Neuronal stem cell (in vitro differentiated cells): ENCODE results near the gene AGFG2.
A peak's percentile ranks its signal among the peaks of the same experiment; 100 is the strongest.

Experiments used
- DNase-seq: peaks from one replicate; pipeline ENCODE4 v3.0.0-alpha.2; 2013; ENCODE audit warnings: low spot score
- H2AFZ ChIP-seq: one replicate; pipeline ENCODE4 v1.6.1; 2013; ENCODE audit warnings: mild to moderate bottlenecking, low read length, inconsistent platforms
- H2AK5ac ChIP-seq: 2 replicates; pipeline ENCODE4 v1.6.1; 2013; ENCODE audit warnings: low read depth, mild to moderate bottlenecking, inconsistent platforms, low read length, moderate library complexity, mixed read lengths
- H2BK120ac ChIP-seq: 2 replicates; pipeline ENCODE4 v1.6.1; 2013; ENCODE audit warnings: low read depth, mild to moderate bottlenecking, inconsistent platforms, low read length, moderate library complexity, mixed read lengths
- H2BK12ac ChIP-seq: one replicate; pipeline ENCODE4 v1.6.1; 2013; ENCODE audit warnings: low read length, inconsistent platforms
- H2BK15ac ChIP-seq: 2 replicates; pipeline ENCODE4 v1.6.1; 2013; ENCODE audit warnings: mild to moderate bottlenecking, low read length, inconsistent platforms, mixed read lengths
- H2BK5ac ChIP-seq: one replicate; pipeline ENCODE4 v1.6.1; 2013; ENCODE audit warnings: inconsistent platforms, mild to moderate bottlenecking, low read length, moderate library complexity
- H3K14ac ChIP-seq: one replicate; pipeline ENCODE4 v1.6.1; 2013; ENCODE audit warnings: low read length, inconsistent platforms
- H3K18ac ChIP-seq: 2 replicates; pipeline ENCODE4 v1.6.1; 2013; ENCODE audit warnings: low read length, inconsistent platforms
- H3K23ac ChIP-seq: 2 replicates; pipeline ENCODE4 v1.6.1; 2013; ENCODE audit warnings: low read depth, mild to moderate bottlenecking, mixed read lengths, low read length, inconsistent platforms; ENCODE audit not compliant: poor library complexity
- H3K27ac ChIP-seq: replicated peaks from 3 replicates; pipeline ENCODE4 v1.5.1; 2013; ENCODE audit warnings: low read length, inconsistent platforms
- H3K27me3 ChIP-seq, 3 experiments: 2 replicates each; pipeline ENCODE4 v1.6.1; 2013; ENCODE audit warnings: low read length in 3 of 3, mild to moderate bottlenecking in 2 of 3, inconsistent platforms in 1 of 3, low read depth in 1 of 3, mixed read lengths in 1 of 3, moderate library complexity in 1 of 3; ENCODE audit not compliant: control insufficient read depth in 3 of 3, insufficient read depth in 3 of 3
- H3K36me3 ChIP-seq, 2 donors: replicated peaks in 1 of 2; 2 replicates each; pipeline ENCODE4 v1.6.1; 2013; ENCODE audit warnings: low read length in 2 of 2; ENCODE audit not compliant: control insufficient read depth in 2 of 2, insufficient read depth in 2 of 2
- H3K4ac ChIP-seq: 2 replicates; pipeline ENCODE4 v1.6.1; 2013; ENCODE audit warnings: inconsistent platforms, mild to moderate bottlenecking, low read length, moderate library complexity
- H3K4me1 ChIP-seq, 2 donors: 1 replicate in 1 of 2; 2 replicates in 1 of 2; pipeline ENCODE4 v1.6.1; 2013; ENCODE audit warnings: low read length in 2 of 2, low read depth in 1 of 2; ENCODE audit not compliant: control insufficient read depth in 2 of 2, insufficient read depth in 1 of 2
- H3K4me2 ChIP-seq: one replicate; pipeline ENCODE4 v1.6.1; 2013; ENCODE audit warnings: mild to moderate bottlenecking, low read length, inconsistent platforms; ENCODE audit not compliant: insufficient read depth, poor library complexity, severe bottlenecking
- H3K4me3 ChIP-seq, 2 donors: 2 replicates each; pipeline ENCODE4 v1.5.1; 2013; ENCODE audit warnings: low read length in 2 of 2, mild to moderate bottlenecking in 2 of 2, inconsistent platforms in 1 of 2, moderate library complexity in 1 of 2
- H3K79me1 ChIP-seq: one replicate; pipeline ENCODE4 v1.6.1; 2013; ENCODE audit warnings: low read depth, mild to moderate bottlenecking, inconsistent platforms, low read length, moderate library complexity
- H3K9ac ChIP-seq: one replicate; pipeline ENCODE4 v1.6.1; 2013; ENCODE audit warnings: mild to moderate bottlenecking, low read depth, low read length, inconsistent platforms; ENCODE audit not compliant: poor library complexity
- H3K9me3 ChIP-seq, 2 donors: replicated peaks in 1 of 2; 2 replicates each; pipeline versions ENCODE3 to v1.6.1; 2013; ENCODE audit warnings: low read length in 2 of 2, mild to moderate bottlenecking in 2 of 2, inconsistent platforms in 1 of 2, low read depth in 1 of 2, mixed read lengths in 1 of 2, moderate library complexity in 1 of 2; ENCODE audit not compliant: control insufficient read depth in 2 of 2, insufficient read depth in 1 of 2
- H4K8ac ChIP-seq: one replicate; pipeline ENCODE4 v1.6.1; 2013; ENCODE audit warnings: low read depth, mild to moderate bottlenecking, inconsistent platforms, low read length, moderate library complexity
- H4K91ac ChIP-seq: one replicate; pipeline ENCODE4 v1.6.1; 2013; ENCODE audit warnings: low read length, low read depth, mild to moderate bottlenecking, inconsistent platforms; ENCODE audit not compliant: poor library complexity
- WGBS, 2 donors: extraction: QIAGEN DNeasy Blood & Tissue Kit; methylation state at CpG; one replicate each; pipeline ENCODE4 v1.1.7; 2013; ENCODE audit warnings: missing lambda C conversion rate in 2 of 2, mixed read lengths in 1 of 2; ENCODE audit not compliant: insufficient read length in 2 of 2, insufficient replicate concordance in 1 of 2; ENCODE audit errors: extremely low coverage in 2 of 2; 5-methylcytosine and 5-hydroxymethylcytosine counted together

The AGFG2 gene

DNA sequence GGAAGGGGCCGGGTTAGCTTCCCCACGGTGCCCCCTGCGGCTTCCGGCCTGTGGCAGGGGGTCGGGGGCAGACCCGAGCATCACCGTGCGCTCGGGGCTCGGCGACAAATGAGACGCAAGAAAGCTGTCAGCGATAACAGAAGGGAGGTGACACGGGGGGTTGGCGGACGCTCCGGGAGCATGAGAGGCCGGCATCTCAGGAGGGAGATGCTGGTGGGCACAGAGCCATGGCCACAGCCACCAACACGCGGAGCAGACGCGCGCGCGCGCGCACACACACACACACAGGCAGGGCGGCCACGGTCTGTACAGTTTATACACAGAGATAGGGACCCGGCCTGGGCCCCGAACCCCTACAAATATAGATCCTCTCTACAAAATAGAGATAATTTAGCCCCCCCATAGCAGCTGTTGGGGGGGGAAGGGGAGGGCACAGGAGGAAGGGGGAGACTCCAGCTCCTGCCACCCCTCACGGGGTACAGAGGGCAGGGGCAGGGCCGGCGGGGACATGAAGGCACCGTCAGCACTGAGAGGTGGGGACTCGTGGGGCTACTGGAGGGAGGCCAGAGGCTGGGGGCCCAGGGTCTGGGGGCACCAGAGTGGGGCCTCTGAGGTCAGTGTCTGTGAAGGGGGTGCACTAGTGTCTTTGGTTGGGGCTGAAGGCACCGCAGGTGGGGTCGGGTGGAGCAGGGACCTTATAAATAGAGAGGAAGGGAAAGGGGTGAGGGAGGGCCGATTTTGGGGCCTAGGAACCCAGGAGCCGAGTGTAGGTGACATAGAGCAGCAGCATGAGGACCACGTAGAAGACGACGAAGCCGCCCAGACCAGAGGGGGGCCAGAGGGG is 35.6 kb downstream of the AGFG2 start:
- H3K4me1 ChIP-seq = peaks cover 23 to 24% of the 10 kb centered on the region in 2 donors
- H3K27ac ChIP-seq = no peak overlapping the region
- H3K23ac ChIP-seq = no peak overlapping the region
- no peak overlapping the region for H3K4me2 ChIP-seq
- H4K8ac ChIP-seq = no peak overlapping the region
- peaks cover 0 to 2% of the 10 kb centered on the region in 2 donors for H3K9me3 ChIP-seq
- H3K18ac ChIP-seq = no peak overlapping the region
- H3K14ac ChIP-seq = no peak overlapping the region
- peaks cover 0 to 13% (median 0%) of the 10 kb centered on the region in 3 experiments for H3K27me3 ChIP-seq
- peak overlapping the region; percentile 21 for H3K9ac ChIP-seq
- H3K4ac ChIP-seq = no peak overlapping the region
- no peak overlapping the region for H3K4me3 ChIP-seq
- peaks cover 25 to 41% of the 10 kb centered on the region in 2 donors for H3K36me3 ChIP-seq
- H2BK15ac ChIP-seq = no peak overlapping the region
- H4K91ac ChIP-seq = no peak overlapping the region
- H2BK12ac ChIP-seq = peak overlapping the region; percentile 58
- H2AFZ ChIP-seq = no peak overlapping the region
- DNase-seq = no peak
- no peak overlapping the region for H2AK5ac ChIP-seq
- H2BK120ac ChIP-seq = no peak overlapping the region
- no CpG with 5 or more reads among the region's 44 CpGs for WGBS, 2 donors
- H3K79me1 ChIP-seq = peaks cover 5% of the 10 kb centered on the region
- H2BK5ac ChIP-seq = no peak overlapping the region

DNA sequence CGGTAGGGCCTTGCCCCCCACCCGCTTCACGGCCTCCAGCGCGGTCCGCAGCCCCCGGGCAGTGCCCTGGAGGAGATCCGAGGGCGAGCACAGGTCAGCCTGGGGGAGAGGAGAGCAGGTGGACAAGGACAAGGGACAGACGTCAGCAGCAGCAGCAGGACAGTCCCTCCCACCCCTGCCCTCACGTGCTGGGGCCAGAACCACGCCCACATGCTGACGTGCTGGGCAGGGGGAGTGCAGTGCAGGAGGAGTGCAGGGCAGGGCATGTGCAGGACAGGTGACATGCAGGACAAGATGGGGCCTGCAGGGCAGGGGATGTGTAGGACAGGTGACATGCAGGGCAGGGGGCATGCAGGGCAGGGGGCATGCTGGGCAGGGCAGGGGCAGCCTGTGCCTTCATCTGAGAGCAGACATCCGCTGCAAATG is 36.2 kb downstream of the AGFG2 start:
- Histone ChIP-seq H3K18ac (no peak overlapping the region), H2BK5ac (no peak overlapping the region), H4K91ac (no peak overlapping the region), H2BK15ac (no peak overlapping the region), H2BK120ac (no peak overlapping the region), H3K4me2 (no peak overlapping the region), H3K27ac (no peak overlapping the region), H2BK12ac (peak overlapping the region; percentile 58), H3K79me1 (peaks cover 2% of the 10 kb centered on the region), H3K4me1 (peaks cover 18% of the 10 kb centered on the region in 2 donors), H3K23ac (peak overlapping the region; percentile 98), H3K14ac (peak overlapping the region; percentile 56), H3K36me3 (peaks cover 29 to 47% of the 10 kb centered on the region in 2 donors), H3K9me3 (no peaks in the 10 kb centered on the region), H4K8ac (no peak overlapping the region), H2AK5ac (no peak overlapping the region), H3K4ac (no peak overlapping the region), H3K4me3 (no peak overlapping the region), H3K9ac (peak overlapping the region; percentile 50), H3K27me3 (peaks cover 0 to 10% (median 0%) of the 10 kb centered on the region in 3 experiments), H2AFZ (no peak overlapping the region)
- WGBS, 2 donors = no CpG with 5 or more reads among the region's 14 CpGs
- no peak for DNase-seq

DNA sequence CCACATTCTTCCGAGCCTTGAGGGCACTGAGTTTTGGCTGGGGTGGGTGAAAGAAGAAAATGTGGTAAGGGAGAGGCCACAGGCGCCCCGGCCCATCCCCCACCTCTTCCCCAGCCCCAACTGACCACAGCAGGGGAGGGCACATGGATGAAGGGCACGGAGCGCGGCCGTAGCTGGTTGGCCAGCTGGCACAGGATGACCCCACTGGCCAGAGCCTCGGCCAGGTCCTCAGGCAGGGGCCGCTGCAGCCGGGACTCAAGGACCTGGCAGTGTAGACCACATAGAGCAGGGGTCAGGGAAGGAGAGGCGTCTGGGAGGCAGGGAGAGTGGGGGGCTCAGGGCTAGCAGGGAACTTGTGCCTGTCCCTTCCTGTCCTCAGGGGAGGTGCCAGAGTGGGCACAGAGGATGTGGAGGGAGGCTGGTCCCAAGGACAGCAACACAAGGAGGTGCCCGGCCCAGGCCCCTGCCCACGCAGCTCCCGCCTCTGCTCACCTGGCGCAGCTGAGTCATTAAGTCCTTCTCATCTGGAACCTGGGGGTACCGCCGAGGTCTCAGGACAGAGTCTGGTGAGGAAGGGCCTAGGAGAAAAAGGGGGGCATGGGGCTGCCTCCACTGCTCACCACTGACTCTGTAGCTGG is 36.9 kb downstream of the AGFG2 start:
- Histone ChIP-seq H3K4me3 (no peak overlapping the region), H3K36me3 (peaks cover 34 to 54% of the 10 kb centered on the region in 2 donors), H2AK5ac (no peak overlapping the region), H3K4me2 (no peak overlapping the region), H4K91ac (no peak overlapping the region), H3K14ac (peak overlapping the region; percentile 71), H3K4me1 (peaks cover 16 to 17% of the 10 kb centered on the region in 2 donors), H3K23ac (no peak overlapping the region), H3K27ac (no peak overlapping the region), H3K9me3 (peaks cover 0 to 5% of the 10 kb centered on the region in 2 donors), H4K8ac (peak overlapping the region; percentile 65), H2BK120ac (no peak overlapping the region), H3K79me1 (peaks cover 2% of the 10 kb centered on the region), H2BK5ac (no peak overlapping the region), H3K18ac (no peak overlapping the region), H2BK12ac (no peak overlapping the region), H3K27me3 (peaks cover 0 to 8% (median 0%) of the 10 kb centered on the region in 3 experiments), H3K4ac (no peak overlapping the region), H2AFZ (no peak overlapping the region), H2BK15ac (no peak overlapping the region), H3K9ac (no peak overlapping the region)
- no CpG with 5 or more reads among the region's 17 CpGs for WGBS, 2 donors
- no peak for DNase-seq

DNA sequence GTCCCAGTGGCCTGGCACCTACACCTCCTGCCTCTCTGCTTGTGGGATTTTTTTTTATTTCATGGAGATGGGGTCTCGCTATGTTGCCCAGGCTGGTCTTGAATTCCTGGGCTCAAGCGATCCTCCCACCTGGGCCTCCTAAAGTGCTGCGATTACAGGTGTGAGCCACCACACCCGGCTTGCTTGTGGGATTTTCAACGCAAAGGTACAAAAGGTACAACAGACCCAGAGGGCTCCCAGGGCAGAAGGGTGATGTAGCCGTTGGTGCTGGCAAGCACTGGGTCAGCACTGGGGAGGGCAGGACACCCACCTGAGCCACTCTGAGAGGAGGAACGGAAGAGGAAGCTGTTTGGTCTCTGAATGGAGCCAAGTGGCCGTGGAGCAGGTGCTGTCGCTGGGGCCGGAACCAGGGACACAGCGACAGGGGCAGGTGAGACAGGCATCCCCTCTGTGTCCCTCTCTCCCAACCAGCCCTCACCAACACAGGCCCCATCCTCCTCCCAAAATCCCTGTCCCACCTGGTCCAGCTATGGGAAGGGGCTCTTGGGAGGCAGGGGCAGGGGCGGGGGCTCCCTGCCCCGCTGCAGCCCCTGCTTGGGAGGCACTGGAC is 37.5 kb downstream of the AGFG2 start:
- no peak overlapping the region for H3K4me2 ChIP-seq
- peaks cover 2% of the 10 kb centered on the region for H3K79me1 ChIP-seq
- H3K14ac ChIP-seq = no peak overlapping the region
- no peak overlapping the region for H2BK5ac ChIP-seq
- no peak overlapping the region for H3K23ac ChIP-seq
- peaks cover 39 to 60% of the 10 kb centered on the region in 2 donors for H3K36me3 ChIP-seq
- H3K27ac ChIP-seq = no peak overlapping the region
- no peak overlapping the region for H2BK12ac ChIP-seq
- H4K8ac ChIP-seq = peak overlapping the region; percentile 65
- H2AK5ac ChIP-seq = no peak overlapping the region
- no peak overlapping the region for H3K4ac ChIP-seq
- no peak overlapping the region for H4K91ac ChIP-seq
- H3K4me3 ChIP-seq = no peak overlapping the region
- H3K9me3 ChIP-seq = peaks cover 0 to 5% of the 10 kb centered on the region in 2 donors
- peaks cover 0 to 2% (median 0%) of the 10 kb centered on the region in 3 experiments for H3K27me3 ChIP-seq
- WGBS, 2 donors = no CpG with 5 or more reads among the region's 13 CpGs
- no peak for DNase-seq
- no peak overlapping the region for H2AFZ ChIP-seq
- H2BK15ac ChIP-seq = no peak overlapping the region
- H3K9ac ChIP-seq = no peak overlapping the region
- H2BK120ac ChIP-seq = no peak overlapping the region
- no peak overlapping the region for H3K18ac ChIP-seq
- peaks cover 10 to 12% of the 10 kb centered on the region in 2 donors for H3K4me1 ChIP-seq
